GM12878 (cell line): ENCODE measurements around the gene SNRPA.

ENCODE experiments used
- FOXM1 ChIP-seq: IDR thresholded peaks from 2 replicates; pipeline ENCODE4 v1.6.1; 2012; ENCODE audit warnings: low read depth, mild to moderate bottlenecking, inconsistent platforms, low read length, moderate library complexity
- POLR2A ChIP-seq: IDR thresholded peaks from 2 replicates; pipeline ENCODE4 v1.6.1; 2011; ENCODE audit warnings: low read depth, mild to moderate bottlenecking, low read length
- RAD51 ChIP-seq: fragments of 450-650 bp; IDR thresholded peaks from 2 replicates; pipeline ENCODE4 v1.6.1; 2016; ENCODE audit warnings: moderate library complexity, mild to moderate bottlenecking, inconsistent platforms

GRCh38 chr19:40806423-40807146 lies 55.6 kb downstream of the SNRPA start:
- TF ChIP-seq RAD51 (no peak), FOXM1 (no peak), POLR2A (peak; percentile 52)
